Cardiac muscle cell (in vitro differentiated cells and primary cell): ENCODE data around the gene PTPRA. TPM values are rescaled to one million over a fixed set of nuclear protein-coding genes. Genes with fewer than 3 reads are reported as not detected.

Experiments
- DNase-seq, 2 donors: peaks; one replicate each; pipeline versions ENCODE4 v3.0.0 to v3.0.0-alpha.2; 2010 to 2017; ENCODE audit warnings: low read depth in 1 of 2, low spot score in 1 of 2
- H3K27ac ChIP-seq: fragments of 200-600 bp; sonication (generic); 2 replicates; pipeline ENCODE4 v1.5.1; 2016
- H3K27me3 ChIP-seq: fragments of 200-600 bp; sonication (generic); 2 replicates; pipeline ENCODE4 v1.6.0; 2016; ENCODE audit warnings: control low read depth
- H3K36me3 ChIP-seq: fragments of 200-600 bp; sonication (generic); 2 replicates; pipeline ENCODE4 v1.5.1; 2016; ENCODE audit warnings: control low read depth
- H3K4me1 ChIP-seq: fragments of 200-600 bp; sonication (generic); 2 replicates; pipeline ENCODE4 v1.8.1; 2017; ENCODE audit warnings: low read depth, mild to moderate bottlenecking, mixed run types
- H3K4me3 ChIP-seq: fragments of 200-600 bp; sonication (generic); 2 replicates; pipeline ENCODE4 v1.5.1; 2016; ENCODE audit warnings: mild to moderate bottlenecking
- H3K9me3 ChIP-seq: fragments of 200-600 bp; sonication (generic); 2 replicates; pipeline ENCODE4 v1.5.1; 2017; ENCODE audit warnings: low read depth, mild to moderate bottlenecking, control low read depth
- polyA plus RNA-seq: library from polyadenylated mRNA; unstranded; fragments of >200 nt; fragmentation: Nextera tagmentation; extraction: Ambion mirVana; gene quantifications from 2 replicates; pipeline ENCODE4 v1.2.1, GENCODE V29; 2016
- total RNA-seq: library from RNA; depleted of rRNA; stranded (reverse); fragments of >200 nt; gene quantifications from 2 replicates; pipeline ENCODE4 v1.2.3, GENCODE V29; 2016
- TF ChIP-seq, protein P1 (sequence below): IDR thresholded peaks from 2 replicates; pipeline ENCODE4 v1.5.1; 2012; ENCODE audit warnings: low read depth, mild to moderate bottlenecking, low read length

Gene PTPRA
- total and polyA plus RNA-seq, 2 experiments from 2014 or later: 44.0 to 69.4 TPM

GRCh38 chr20:2883726-2884637 is 10.7 kb downstream of the PTPRA start:
- no peak for DNase-seq
- no peak overlapping the region for H3K4me3 ChIP-seq
- H3K9me3 ChIP-seq: no peaks in the 10 kb centered on the region
- H3K27ac ChIP-seq: no peak overlapping the region
- peaks cover 7% of the 10 kb centered on the region for H3K4me1 ChIP-seq
- TF ChIP-seq, protein P1, sequence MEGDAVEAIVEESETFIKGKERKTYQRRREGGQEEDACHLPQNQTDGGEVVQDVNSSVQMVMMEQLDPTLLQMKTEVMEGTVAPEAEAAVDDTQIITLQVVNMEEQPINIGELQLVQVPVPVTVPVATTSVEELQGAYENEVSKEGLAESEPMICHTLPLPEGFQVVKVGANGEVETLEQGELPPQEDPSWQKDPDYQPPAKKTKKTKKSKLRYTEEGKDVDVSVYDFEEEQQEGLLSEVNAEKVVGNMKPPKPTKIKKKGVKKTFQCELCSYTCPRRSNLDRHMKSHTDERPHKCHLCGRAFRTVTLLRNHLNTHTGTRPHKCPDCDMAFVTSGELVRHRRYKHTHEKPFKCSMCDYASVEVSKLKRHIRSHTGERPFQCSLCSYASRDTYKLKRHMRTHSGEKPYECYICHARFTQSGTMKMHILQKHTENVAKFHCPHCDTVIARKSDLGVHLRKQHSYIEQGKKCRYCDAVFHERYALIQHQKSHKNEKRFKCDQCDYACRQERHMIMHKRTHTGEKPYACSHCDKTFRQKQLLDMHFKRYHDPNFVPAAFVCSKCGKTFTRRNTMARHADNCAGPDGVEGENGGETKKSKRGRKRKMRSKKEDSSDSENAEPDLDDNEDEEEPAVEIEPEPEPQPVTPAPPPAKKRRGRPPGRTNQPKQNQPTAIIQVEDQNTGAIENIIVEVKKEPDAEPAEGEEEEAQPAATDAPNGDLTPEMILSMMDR: no peak
- no peaks in the 10 kb centered on the region for H3K27me3 ChIP-seq
- H3K36me3 ChIP-seq: no peaks in the 10 kb centered on the region

GRCh38 chr20:2887715-2888114 is 14.4 kb downstream of the PTPRA start:
- H3K27me3 ChIP-seq: no peaks in the 10 kb centered on the region
- no peaks in the 10 kb centered on the region for H3K9me3 ChIP-seq
- no peaks in the 10 kb centered on the region for H3K36me3 ChIP-seq
- H3K4me1 ChIP-seq: no peaks in the 10 kb centered on the region
- H3K27ac ChIP-seq: no peak overlapping the region
- no peak overlapping the region for H3K4me3 ChIP-seq
- TF ChIP-seq, protein P1: no peak
- DNase-seq: no peak

DNA sequence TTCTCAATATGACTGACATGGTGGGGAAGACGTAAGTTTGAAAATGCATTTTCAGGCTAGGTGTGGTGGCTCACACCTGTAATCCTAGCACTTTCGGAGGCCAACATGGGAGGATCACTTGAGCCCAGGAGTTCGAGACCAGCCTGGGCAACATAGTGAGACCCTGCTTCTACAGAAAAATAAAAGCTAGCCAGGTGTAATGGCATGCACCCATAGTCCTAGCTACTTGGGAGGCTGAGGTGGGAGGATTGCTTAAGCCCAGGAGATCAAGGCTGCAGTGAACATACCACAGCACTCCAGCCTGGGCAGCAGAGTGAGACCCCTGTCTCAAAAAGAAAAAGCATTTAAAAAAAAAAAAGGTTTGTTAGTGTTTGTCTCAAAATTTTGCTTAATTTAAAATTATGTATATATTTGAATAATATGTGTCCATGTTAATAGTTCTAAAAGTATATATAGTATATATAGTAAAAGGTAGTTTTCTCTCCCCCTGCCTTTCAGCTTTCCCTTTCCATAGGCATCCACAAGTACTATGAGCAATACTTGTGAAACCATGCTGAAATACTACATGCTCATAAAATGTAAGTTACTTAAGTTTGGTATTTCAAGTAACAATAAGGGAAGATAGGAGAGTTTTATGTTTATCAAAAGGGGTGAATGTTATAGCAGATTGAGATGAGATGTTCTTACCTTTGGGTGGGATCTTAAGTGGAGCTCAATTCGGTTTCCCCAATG is 15.1 kb downstream of the PTPRA start:
- DNase-seq: no peak
- Histone ChIP-seq H3K4me3 (no peak overlapping the region), H3K4me1 (no peaks in the 10 kb centered on the region), H3K27ac (no peak overlapping the region), H3K36me3 (no peaks in the 10 kb centered on the region), H3K27me3 (no peaks in the 10 kb centered on the region), H3K9me3 (no peaks in the 10 kb centered on the region)
- TF ChIP-seq, protein P1: no peak

DNA sequence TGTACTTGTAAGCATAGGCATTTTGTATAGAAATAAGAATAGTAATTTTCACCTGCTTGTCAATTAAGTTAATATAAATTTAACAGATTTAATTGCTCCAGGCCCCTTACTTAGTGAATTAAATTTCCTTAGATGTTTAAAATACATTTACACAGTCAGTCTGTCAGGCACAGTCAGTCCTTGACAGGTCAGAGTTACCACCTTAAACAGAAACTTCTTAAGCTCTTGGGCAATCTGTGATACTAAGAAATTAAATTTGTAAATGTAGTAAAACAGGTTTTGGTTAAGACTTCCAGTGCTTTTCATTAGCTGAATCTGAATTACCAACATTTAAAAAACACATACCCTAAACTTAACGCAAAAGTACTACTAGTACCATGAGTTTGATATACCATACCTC is 15.9 kb downstream of the PTPRA start:
- no peak overlapping the region for H3K4me3 ChIP-seq
- TF ChIP-seq, protein P1: no peak
- DNase-seq: no peak
- no peak overlapping the region for H3K27ac ChIP-seq
- H3K27me3 ChIP-seq: no peaks in the 10 kb centered on the region
- no peaks in the 10 kb centered on the region for H3K36me3 ChIP-seq
- no peaks in the 10 kb centered on the region for H3K9me3 ChIP-seq
- H3K4me1 ChIP-seq: no peaks in the 10 kb centered on the region

DNA sequence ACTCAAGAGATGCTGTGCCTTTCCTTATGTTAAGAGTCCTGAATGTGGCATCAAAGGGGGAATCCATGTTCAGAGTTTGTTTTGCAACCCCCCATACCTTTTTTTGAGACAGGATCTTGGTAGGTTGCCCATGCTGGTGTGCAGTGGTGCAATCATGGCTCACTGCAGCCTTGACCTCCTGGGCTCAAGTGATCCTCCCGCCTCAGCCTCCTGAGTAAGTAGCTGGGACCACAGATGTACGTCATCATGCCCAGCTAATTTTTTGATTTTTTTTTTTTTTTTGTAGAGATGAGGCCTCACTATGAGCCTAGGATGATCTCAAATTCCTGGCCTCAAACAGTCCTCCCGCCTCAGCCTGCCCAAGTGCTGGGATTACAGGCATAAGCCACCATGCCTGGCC is 16.5 kb downstream of the PTPRA start:
- H3K9me3 ChIP-seq: no peaks in the 10 kb centered on the region

More for the DNA sequence above, 16.5 kb downstream of the PTPRA start:
- TF ChIP-seq, protein P1: no peak
- Histone ChIP-seq H3K27me3 (no peaks in the 10 kb centered on the region), H3K4me1 (no peaks in the 10 kb centered on the region), H3K36me3 (no peaks in the 10 kb centered on the region), H3K27ac (no peak overlapping the region), H3K4me3 (no peak overlapping the region)
- DNase-seq: no peak
